ENCODE data around the gene PDK2.
A peak's percentile ranks its signal among the peaks of the same experiment; 100 is the strongest.

PDK2 gene

GRCh38 chr17:50146230-50146926 lies 51.2 kb downstream of the PDK2 start:
- DNase-seq (ENCODE audit: low read depth) = no peak
- H3K4me3 ChIP-seq (ENCODE audit: low read depth, low read length) = no peak overlapping the region
- TF ChIP-seq CTCF (IDR thresholded peaks at IDR 0.05; ENCODE audit: control insufficient read depth, extremely low read depth, insufficient read depth) = no peak

- H3K4me3 ChIP-seq (ENCODE audit: low read depth, low read length) = no peak overlapping the region
- TF ChIP-seq CTCF (IDR thresholded peaks at IDR 0.05; ENCODE audit: control insufficient read depth, extremely low read depth, insufficient read depth) = no peak
- DNase-seq (ENCODE audit: low read depth) = no peak
Measured at GRCh38 chr17:50146927-50147665, 51.9 kb downstream of the PDK2 start.

DNA sequence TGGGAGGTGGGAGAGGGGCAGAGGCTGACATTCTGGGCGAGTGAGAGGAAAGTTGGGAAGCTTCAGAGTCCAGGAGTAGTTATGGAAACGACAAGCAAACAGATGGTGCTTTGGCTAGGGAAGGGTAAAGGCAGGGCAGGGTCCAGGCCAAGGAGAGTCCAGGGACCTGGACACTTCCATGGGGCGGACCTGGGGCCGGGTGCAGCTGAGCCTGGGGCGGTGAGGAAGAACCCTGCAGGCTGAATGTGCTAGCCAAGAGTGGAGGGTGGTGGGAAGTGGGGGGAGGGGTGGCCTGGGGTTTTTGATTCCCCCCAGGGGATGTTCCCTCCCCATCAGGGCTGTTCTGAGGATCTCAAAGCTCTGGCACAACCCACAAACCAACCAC lies 52.7 kb downstream of the PDK2 start:
- H3K4me3 ChIP-seq (ENCODE audit: low read depth, low read length) = peak overlapping the region; percentile 82
- no peak for DNase-seq (ENCODE audit: low read depth)
- no peak for TF ChIP-seq CTCF (IDR thresholded peaks at IDR 0.05; ENCODE audit: control insufficient read depth, extremely low read depth, insufficient read depth)

GRCh38 chr17:50148226-50149090 lies 53.3 kb downstream of the PDK2 start:
- no peak for DNase-seq (ENCODE audit: low read depth)
- peak overlapping the region; percentile 82 for H3K4me3 ChIP-seq (ENCODE audit: low read depth, low read length)
- no peak; the same call in 1 of the 2 replicates for TF ChIP-seq CTCF (IDR thresholded peaks at IDR 0.05; ENCODE audit: control insufficient read depth, extremely low read depth, insufficient read depth)

GRCh38 chr17:50149091-50149416 lies 53.9 kb downstream of the PDK2 start:
- H3K4me3 ChIP-seq (ENCODE audit: low read depth, low read length) = peak overlapping the region; percentile 82
- no peak for DNase-seq (ENCODE audit: low read depth)
- TF ChIP-seq CTCF (IDR thresholded peaks at IDR 0.05; ENCODE audit: control insufficient read depth, extremely low read depth, insufficient read depth) = no peak

DNA sequence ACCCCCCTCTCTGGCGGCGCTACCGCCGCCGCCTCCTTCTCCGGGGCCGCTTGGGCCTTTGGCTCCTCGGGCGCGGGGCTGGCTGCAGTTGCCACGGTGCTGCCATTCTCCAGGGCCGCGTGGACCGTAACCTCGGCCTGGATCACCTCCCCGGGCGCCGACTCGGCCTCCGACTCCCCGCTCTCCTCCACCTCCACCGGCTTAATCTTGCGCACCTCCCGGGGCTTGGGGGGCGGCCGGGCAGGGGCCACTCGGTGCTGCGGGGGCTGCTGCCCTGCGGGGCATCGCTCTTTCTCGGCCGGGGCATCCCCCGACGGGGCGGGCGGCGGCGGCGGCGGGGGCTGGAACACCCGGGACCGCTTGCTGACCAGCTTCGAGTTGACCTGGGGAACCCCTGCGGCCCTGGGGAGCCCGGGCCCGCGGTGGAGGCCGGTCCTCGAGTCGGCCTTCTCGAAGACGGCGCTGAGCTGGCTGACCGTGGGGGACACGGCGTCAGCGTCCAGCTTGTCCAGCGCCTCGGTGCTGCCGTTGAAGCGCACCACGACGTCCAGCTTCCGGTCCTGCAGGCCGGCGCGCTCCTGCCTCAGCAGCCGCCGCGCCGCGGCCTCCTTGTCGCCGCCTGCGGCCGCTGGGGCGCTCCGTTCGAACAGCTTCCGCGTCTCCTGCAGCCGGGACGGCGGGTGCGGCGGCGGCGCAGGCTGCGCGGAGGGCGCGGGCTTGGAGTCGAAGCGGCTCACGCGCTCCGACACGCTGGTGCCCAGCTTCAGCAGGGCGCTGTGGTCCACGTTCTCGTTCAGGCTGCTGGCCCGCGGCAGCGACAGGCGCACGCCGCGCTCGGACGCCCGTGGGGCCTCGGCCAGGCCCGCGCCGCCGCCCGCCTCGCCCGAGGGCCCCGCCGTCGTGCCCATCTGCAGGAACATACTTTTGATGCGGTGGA lies 54.5 kb downstream of the PDK2 start:
- peak overlapping the region; percentile 82 for H3K4me3 ChIP-seq (ENCODE audit: low read depth, low read length)
- peak; percentile 16; the same call in 1 of the 2 replicates for TF ChIP-seq CTCF (IDR thresholded peaks at IDR 0.05; ENCODE audit: control insufficient read depth, extremely low read depth, insufficient read depth)
- DNase-seq (ENCODE audit: low read depth) = no peak

Data from LNCaP clone FGC (cell line).